HG03064 (cell line): Measurements from ENCODE around the gene ALPK1.
A peak's percentile ranks its signal among the peaks of the same experiment; 100 is the strongest.
"Not testable (repeated sequence)": the region's sequence is repeated elsewhere in the genome, so short reads cannot be mapped to it uniquely, and the experiment has no call there.

Experiments used
- ATAC-seq: cut with Tn5 transposase; IDR thresholded peaks from one replicate; pipeline ENCODE4 v1.9.1; 2021; ENCODE audit warnings: low read depth; ENCODE audit not compliant: unreplicated experiment

Gene ALPK1

DNA sequence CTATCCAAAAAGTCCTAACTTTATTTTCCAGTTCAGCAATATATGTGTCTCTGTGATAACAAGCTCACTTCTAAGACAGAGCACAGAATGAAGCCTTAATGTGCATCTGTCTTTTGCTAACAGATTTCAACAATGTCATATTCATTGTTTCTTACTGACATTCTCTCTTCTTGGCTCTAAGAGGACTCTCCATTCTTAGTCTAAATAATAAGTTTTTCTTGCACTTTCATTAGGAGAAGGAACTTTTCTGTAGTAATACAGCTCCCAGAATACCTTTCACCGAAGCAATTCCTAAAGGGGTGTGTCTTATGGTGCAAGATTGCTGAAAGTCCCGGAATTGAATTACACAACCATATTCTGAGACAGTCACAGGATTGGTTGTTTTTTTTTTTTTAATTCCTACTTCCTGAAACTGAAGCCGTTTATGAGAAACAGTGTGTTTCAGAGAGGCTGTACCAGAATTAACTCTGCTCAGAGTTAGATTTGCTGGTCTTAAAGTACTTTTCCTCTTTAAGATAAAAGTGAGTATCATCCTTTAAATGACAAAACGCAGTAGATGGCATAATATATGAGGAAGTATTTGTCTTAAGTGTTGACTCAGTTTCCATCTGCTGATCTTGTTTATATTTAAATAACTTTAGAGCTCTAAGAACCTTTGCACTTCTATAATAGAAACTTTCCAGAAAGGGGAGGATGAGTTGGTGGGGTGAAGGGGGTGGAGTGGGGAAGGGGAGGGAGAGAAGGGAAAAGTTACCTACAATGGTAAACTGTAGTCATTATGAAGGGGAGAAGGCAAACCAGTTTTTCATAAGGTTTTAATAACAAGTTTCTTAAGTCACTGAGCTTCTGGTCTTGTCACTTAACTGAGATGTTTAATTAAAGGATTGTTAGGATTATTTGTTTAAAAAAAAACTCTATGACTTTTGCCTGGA is at the start of gene ALPK1:
ALPK1 (plus strand) TSS at position 421 of the 932 bp plus-strand sequence.
- ATAC-seq = peak; percentile 69

GRCh38 chr4:112251019-112251643 is 46.0 kb upstream of the ALPK1 start:
- ATAC-seq = no peak

GRCh38 chr4:112252234-112252633 is 44.9 kb upstream of the ALPK1 start:
- no peak for ATAC-seq

DNA sequence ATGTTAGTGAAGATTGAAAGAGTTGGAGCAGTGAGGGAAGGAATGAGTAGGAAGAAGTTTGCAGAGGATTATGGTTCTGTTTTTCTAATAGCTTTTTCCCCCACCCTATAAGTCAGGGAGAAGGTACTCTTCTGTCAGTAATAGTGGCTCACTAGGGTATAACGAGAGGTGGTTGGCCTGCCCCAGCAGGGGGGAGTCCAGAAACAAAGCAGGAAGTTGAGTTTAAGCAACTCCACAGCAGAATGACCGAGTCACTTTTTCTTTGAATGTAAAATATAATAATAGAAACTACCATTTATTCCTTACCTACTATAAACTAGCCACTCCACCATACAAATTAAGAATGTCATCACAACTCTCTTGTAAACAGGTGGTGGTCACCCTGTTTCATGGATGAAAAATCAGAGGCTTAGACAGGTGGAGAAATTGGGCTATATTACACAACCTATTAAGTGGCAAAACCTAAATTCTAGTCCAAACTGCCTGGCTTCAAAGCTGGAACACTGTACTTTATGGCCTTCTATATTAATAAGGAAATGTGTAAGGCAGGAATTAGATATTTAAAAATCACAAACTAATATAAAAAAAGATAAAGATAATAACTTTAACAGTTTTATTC is 43.7 kb upstream of the ALPK1 start:
- peak; percentile 86 for ATAC-seq

- ATAC-seq = no peak
Measured at GRCh38 chr4:112257098-112257497, 40.1 kb upstream of the ALPK1 start.

DNA sequence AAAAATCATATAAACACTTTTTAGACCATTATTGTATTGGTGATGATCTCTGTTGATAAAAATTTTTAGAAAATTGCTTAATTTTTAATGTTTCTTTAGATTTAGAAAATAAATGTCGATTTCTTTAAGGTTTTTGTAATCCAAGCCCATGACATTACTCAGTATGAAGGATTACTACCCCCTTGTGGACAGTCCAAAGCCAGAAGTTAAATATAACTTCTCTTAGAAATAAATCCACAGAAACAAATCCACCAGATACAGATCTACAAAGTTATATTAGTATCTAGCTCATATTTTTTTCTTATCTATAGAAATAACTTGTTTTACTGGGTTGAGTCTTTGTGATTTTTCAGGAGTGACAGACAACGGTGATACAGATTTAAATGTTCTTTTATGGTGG is 30.3 kb upstream of the ALPK1 start:
- no peak for ATAC-seq

DNA sequence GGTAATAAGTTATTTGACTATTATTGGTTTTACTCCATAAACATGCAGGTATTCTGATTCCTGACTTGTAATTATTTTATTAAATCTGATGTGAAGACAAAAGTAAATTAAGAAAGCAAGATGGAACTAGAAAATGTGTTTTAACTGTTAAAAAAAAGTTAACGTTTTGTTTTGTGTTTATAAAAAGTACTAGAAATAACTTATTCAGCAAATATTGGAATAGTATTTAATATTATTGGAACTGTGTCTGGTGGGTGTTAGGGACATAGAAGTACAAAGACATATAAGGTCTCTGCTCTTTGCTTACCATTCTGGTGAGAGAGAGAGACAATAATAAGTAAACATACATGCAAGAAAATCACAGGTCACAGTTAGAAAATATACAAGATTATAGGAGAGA is 27.1 kb upstream of the ALPK1 start:
- ATAC-seq = no peak

- no peak for ATAC-seq
Measured at GRCh38 chr4:112270640-112271421, 26.3 kb upstream of the ALPK1 start.

DNA sequence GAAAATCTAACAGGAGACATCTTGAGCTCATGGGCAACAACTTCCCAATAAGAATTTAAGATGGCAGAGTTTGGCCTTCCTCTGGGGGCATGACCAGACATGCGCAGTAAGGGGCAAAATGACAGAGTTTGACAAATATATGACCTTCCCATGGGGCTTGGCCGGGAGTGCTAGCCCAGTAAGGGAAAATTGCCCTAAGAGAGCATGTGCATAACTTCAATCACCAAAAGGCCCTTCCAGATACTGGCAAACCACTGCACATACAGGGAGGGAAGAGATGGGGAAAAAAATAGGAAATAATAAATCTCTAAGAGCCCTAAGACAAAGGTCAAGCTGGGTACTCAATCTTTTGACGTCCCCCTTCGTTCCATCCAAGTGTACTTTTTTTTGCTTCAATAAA is 24.9 kb upstream of the ALPK1 start:
- no peak for ATAC-seq

DNA sequence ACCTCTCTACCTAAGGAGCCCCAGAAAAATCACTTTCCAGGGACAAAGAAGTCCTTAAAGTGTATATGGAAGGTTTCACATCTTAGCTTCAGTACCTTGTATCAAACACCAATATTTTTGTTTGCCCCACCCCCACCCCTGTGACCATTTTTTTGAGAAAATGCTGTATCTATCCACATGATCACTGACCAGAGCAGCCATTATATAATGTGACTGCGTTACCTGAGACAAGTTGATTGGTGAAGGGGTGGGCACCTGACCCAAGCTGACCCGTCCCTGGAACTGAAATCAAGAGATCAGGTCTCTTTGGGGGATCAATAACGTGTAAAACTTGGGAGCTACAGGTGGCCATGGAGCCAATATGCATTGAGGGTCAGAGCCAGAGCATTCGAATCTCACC is 22.2 kb upstream of the ALPK1 start:
- no peak for ATAC-seq

DNA sequence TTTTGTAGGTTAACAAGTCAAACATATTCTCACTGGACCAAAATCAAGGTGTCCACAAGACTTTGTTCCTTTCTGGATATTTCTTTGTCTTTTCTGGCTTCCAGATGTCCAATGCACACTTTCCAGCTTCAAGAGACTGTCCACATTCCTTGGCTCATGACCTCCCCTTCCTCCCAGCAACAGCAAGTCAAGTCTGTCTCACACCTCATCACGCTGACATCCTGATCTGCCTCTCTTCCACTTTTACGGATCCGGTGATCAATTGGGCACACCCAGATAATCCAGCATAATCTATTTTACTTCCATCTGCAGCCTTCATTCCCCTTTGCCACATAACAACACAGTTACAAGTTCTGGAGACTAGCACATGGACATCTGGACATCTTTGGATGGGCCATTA is 21.1 kb upstream of the ALPK1 start:
- ATAC-seq = no peak

- ATAC-seq = no peak
Measured at GRCh38 chr4:112277220-112277619, 19.9 kb upstream of the ALPK1 start.

DNA sequence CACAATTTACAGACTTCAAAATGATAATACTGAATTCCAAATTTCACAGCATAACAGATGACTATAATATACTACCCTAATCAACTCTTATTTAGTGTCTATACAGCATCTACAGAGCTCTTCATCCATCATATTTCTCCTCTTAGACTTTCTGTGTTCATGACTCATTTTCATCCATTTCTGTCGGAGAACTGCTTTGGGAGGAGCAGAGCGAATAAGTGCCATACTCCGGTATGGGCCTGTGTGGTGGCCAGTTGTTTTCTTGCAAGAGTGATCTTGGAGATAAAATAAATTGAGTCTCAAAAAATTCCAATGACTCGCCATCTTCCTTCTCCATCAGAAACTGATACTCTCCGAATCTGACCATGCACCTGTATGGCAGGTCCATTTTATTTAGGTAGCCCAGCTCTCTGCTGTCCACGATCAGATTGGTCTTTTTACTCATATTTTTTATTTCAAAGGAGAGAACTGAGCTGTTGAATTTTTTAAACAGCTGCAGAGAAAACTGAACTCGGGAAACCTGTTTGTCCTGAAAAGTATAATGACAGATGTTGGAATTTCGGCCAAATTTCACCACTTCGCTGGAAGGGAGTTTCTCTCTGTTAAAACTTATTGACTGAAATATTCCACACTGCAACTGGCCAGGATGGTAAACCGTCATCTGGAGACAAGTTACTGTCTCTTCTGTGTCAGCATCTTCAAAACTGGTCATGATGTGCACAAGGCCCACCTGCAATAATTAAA is 19.3 kb upstream of the ALPK1 start:
- ATAC-seq = no peak

DNA sequence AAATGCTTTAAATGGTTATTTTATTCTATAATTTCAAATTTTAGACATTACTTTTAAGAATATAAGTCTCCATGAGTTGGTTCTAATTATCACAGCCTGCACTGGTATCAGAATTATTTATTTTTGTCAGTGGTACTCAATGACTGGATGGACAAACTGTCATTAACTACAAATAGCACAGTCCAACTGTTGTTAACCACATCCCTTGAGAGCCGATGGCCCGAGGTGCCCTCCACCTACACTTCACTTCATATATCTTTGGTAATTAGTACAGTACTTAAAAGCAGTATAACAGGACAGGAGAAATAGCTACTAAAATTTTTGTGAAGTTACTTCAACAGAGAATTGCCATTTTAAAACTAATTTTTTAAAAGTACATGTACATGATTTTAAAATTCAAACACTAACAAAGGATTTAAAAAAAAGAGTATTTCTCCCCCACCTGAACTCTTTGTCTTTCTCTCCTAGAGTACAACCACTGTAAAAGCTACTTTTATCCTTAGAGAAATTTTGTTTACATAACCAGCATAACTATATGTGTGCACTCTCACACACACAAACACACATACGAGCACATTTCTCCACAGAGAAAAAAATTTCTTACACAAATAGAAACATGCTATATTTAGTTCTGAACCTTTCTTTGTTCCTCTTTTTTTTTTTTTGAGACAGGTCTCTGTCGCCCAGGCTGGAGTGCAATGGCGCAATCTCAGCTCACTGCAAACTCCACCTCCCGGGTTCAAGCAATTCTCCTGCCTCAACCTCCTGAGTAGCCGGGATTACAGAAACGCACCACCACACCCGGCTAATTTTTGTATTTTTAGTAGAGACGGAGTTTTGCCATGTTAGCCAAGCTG is 17.9 kb upstream of the ALPK1 start:
- peak; percentile 67 for ATAC-seq

DNA sequence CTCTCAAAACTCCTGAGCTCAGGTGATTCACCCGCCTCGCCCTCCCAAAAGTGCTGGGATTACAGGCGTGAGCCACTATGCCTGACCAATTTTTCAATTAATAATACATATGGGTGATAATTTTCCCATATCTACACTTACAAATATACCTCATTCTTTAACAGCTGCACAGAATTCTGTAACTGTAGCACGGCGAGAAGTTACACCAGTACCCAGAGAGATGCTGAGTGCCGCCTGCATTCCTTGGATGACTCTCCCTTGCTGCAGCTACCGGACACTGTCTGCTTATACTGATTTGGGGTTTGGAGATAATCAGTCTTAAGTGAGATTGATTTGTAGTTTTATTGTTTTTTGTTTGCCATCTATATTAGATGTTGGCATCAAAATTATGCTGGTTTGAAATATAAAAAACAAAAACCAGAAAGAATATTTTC is 17.3 kb upstream of the ALPK1 start:
- ATAC-seq = peak; percentile 10

DNA sequence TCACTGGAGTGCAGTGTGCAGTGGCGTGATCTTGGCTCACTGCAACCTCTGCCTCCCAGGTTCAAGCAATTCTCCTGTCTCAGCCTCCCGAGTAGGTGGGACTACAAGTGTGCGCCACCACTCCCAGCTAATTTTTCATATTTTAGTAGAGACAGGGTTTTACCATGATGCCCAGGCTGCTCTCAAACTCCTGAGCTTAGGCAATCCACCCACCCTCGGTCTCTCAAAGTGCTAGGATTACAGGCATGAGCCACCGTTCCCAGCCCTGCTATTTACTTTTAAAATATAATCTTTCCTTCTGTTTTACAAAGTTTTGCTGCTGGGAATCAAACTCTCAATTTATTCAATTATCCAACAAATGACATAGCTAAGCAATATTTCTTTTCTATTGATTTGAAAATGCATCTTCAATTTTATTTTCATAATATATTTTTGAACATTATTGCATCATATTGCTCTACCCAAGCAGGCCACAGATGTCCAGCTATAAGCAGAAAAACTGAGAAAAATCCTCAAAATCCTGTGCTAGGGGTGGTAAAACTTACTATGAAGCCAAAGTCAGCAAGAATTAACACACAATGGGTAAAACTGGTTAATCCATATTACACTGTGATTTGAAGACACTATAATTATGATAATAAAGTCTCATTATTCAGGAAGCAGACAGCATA is 16.6 kb upstream of the ALPK1 start:
- no peak for ATAC-seq

GRCh38 chr4:112281895-112282398 is 15.2 kb upstream of the ALPK1 start:
- ATAC-seq = not testable (repeated sequence)
